GM12878 (cell line): ENCODE results near the gene CLASP1. TPM values are rescaled to one million over a fixed set of nuclear protein-coding genes. Genes with fewer than 3 reads are reported as not detected.

ENCODE experiments used
- HCFC1 ChIP-seq: fragments of 150-350 bp; IDR thresholded peaks from 2 replicates; pipeline ENCODE4 v1.6.1; 2014; ENCODE audit warnings: low read length
- MAX ChIP-seq: IDR thresholded peaks from 2 replicates; pipeline ENCODE4 v1.6.1; 2012; ENCODE audit warnings: low read depth, low read length, improper control_type of control experiment
- REST ChIP-seq: IDR thresholded peaks from 2 replicates; pipeline ENCODE4 v1.6.1; 2012; ENCODE audit warnings: mild to moderate bottlenecking, low read depth, low read length
- TCF7 ChIP-seq: IDR thresholded peaks from 2 replicates; pipeline ENCODE4 v1.6.1; 2014; ENCODE audit warnings: antibody characterized with exemption, borderline replicate concordance
- polyA plus RNA-seq, 11 experiments: library from polyadenylated mRNA; depleted of rRNA in 4 of 11; unstranded in 6 of 11; stranded (reverse) in 5 of 11; fragments of >200 nt; fragmentation: Nextera tagmentation in 4 of 11; fragmentation: Illumina TruSeq in 1 of 11; extraction: Ambion mirVana in 4 of 11; extraction: Trizol in 1 of 11; gene quantifications; 1 replicate in 1 of 11; 2 replicates in 10 of 11; pipeline versions ENCODE4 v1.2.1 to v1.2.3, GENCODE V29; 2011 to 2016; ENCODE audit warnings: inconsistent platforms in 2 of 11, missing spikeins in 2 of 11, low read depth in 1 of 11
- total RNA-seq, 4 experiments: library from RNA; depleted of rRNA in 3 of 4; stranded (reverse); fragments of >200 nt in 3 of 4; fragmentation: Illumina TruSeq in 1 of 4; extraction: Trizol in 1 of 4; gene quantifications; 2 replicates each; pipeline versions ENCODE4 v1.2.1 to v1.2.3, GENCODE V29; 2013 to 2021
- TF ChIP-seq, protein P1 (sequence below): fragments of 450-650 bp; IDR thresholded peaks from 2 replicates; pipeline ENCODE4 v1.6.1; 2017; ENCODE audit warnings: mild to moderate bottlenecking, moderate library complexity
- TF ChIP-seq, protein P2 (sequence below): fragments of 450-650 bp; IDR thresholded peaks from 2 replicates; pipeline ENCODE4 v1.6.1; 2017; ENCODE audit warnings: antibody characterized with exemption, mild to moderate bottlenecking, moderate library complexity

The CLASP1 gene
- total and polyA plus RNA-seq, 10 of the 15 experiments (the other 5 are each of a cell fraction or from before 2014, with no cell fraction given) = 1.4 to 62.4 (median 32.9) TPM

DNA sequence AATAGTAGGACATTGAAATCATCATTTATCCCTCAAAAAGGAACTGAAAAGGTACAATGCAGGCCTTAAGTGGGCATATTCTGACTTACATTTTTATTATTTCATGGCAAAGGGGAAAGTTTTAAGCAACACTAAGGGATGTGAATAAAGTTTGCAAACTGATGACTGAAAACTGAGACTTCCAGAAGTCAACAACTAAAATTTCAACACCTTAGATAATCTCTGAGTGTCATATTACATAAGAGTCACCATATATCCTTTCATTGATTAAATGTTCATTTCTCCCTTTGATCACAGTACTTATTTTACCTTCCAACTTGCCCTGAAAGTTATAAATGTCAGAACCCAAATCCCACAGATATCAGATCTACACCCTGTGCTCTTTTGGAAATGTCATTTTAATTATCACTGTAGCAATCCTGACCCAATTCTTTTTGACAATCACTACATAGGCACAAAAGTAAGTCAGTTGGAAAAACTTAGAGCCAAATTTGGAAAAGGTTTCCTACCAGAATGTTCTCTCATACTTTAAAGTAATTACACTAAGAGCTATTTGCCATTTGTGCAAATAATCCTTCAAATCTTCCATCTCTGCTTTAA, 163.0 kb downstream of the CLASP1 start (continued):
- TF ChIP-seq, protein P1, sequence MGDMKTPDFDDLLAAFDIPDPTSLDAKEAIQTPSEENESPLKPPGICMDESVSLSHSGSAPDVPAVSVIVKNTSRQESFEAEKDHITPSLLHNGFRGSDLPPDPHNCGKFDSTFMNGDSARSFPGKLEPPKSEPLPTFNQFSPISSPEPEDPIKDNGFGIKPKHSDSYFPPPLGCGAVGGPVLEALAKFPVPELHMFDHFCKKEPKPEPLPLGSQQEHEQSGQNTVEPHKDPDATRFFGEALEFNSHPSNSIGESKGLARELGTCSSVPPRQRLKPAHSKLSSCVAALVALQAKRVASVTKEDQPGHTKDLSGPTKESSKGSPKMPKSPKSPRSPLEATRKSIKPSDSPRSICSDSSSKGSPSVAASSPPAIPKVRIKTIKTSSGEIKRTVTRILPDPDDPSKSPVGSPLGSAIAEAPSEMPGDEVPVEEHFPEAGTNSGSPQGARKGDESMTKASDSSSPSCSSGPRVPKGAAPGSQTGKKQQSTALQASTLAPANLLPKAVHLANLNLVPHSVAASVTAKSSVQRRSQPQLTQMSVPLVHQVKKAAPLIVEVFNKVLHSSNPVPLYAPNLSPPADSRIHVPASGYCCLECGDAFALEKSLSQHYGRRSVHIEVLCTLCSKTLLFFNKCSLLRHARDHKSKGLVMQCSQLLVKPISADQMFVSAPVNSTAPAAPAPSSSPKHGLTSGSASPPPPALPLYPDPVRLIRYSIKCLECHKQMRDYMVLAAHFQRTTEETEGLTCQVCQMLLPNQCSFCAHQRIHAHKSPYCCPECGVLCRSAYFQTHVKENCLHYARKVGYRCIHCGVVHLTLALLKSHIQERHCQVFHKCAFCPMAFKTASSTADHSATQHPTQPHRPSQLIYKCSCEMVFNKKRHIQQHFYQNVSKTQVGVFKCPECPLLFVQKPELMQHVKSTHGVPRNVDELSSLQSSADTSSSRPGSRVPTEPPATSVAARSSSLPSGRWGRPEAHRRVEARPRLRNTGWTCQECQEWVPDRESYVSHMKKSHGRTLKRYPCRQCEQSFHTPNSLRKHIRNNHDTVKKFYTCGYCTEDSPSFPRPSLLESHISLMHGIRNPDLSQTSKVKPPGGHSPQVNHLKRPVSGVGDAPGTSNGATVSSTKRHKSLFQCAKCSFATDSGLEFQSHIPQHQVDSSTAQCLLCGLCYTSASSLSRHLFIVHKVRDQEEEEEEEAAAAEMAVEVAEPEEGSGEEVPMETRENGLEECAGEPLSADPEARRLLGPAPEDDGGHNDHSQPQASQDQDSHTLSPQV = no peak
- TF ChIP-seq REST (no peak), HCFC1 (no peak), TCF7 (no peak), MAX (no peak)
- TF ChIP-seq, protein P2, sequence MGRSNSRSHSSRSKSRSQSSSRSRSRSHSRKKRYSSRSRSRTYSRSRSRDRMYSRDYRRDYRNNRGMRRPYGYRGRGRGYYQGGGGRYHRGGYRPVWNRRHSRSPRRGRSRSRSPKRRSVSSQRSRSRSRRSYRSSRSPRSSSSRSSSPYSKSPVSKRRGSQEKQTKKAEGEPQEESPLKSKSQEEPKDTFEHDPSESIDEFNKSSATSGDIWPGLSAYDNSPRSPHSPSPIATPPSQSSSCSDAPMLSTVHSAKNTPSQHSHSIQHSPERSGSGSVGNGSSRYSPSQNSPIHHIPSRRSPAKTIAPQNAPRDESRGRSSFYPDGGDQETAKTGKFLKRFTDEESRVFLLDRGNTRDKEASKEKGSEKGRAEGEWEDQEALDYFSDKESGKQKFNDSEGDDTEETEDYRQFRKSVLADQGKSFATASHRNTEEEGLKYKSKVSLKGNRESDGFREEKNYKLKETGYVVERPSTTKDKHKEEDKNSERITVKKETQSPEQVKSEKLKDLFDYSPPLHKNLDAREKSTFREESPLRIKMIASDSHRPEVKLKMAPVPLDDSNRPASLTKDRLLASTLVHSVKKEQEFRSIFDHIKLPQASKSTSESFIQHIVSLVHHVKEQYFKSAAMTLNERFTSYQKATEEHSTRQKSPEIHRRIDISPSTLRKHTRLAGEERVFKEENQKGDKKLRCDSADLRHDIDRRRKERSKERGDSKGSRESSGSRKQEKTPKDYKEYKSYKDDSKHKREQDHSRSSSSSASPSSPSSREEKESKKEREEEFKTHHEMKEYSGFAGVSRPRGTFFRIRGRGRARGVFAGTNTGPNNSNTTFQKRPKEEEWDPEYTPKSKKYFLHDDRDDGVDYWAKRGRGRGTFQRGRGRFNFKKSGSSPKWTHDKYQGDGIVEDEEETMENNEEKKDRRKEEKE = no peak
- TF ChIP-seq, all 136 proteins: peak for 0
